ENCODE results near the gene PIGQ. TPM values are rescaled to one million over a fixed set of nuclear protein-coding genes. Genes with fewer than 3 reads are reported as not detected.

The PIGQ gene
- total RNA-seq, 4 donors from 2014 or later, result 37.4 to 115 (median 56.0) TPM

- intact Hi-C loops (cut with DNase I; ENCODE audit: low total_unique reads), result no loop called here
- Histone ChIP-seq H3K27me3 (no peaks in the 10 kb centered on the region), H3K4me3 (no peak overlapping the region), H3K36me3 (no peaks in the 10 kb centered on the region), H3K4me1 (peaks cover 3 to 13% (median 9%) of the 10 kb centered on the region in 4 donors), H3K9me3 (no peaks in the 10 kb centered on the region), H3K27ac (peak overlapping the region in 1 of 4 donors; percentile 44)
- TF ChIP-seq POLR2A (IDR thresholded peaks at IDR 0.05), result no peak
- TF ChIP-seq, protein P1, sequence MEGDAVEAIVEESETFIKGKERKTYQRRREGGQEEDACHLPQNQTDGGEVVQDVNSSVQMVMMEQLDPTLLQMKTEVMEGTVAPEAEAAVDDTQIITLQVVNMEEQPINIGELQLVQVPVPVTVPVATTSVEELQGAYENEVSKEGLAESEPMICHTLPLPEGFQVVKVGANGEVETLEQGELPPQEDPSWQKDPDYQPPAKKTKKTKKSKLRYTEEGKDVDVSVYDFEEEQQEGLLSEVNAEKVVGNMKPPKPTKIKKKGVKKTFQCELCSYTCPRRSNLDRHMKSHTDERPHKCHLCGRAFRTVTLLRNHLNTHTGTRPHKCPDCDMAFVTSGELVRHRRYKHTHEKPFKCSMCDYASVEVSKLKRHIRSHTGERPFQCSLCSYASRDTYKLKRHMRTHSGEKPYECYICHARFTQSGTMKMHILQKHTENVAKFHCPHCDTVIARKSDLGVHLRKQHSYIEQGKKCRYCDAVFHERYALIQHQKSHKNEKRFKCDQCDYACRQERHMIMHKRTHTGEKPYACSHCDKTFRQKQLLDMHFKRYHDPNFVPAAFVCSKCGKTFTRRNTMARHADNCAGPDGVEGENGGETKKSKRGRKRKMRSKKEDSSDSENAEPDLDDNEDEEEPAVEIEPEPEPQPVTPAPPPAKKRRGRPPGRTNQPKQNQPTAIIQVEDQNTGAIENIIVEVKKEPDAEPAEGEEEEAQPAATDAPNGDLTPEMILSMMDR (IDR thresholded peaks at IDR 0.05), result no peak
- TF ChIP-seq EP300 (IDR thresholded peaks at IDR 0.05; ENCODE audit: low read depth), result no peak
- no peak for TF ChIP-seq POLR2AphosphoS5 (IDR thresholded peaks at IDR 0.05)
- in situ Hi-C loops (cut with MboI; ENCODE audit: low pct_ligation_motif_present in 1 of 4, low pct_unique_long_range_greater_than_20kb in 1 of 4, low sequenced_read_pairs in 3 of 4), result no loop called here
- peak; percentile 35 for DNase-seq
- WGBS, 2 donors (ENCODE audit: low coverage in 1 of 2), result 96% methylated on average over 40 of the region's 43 CpGs; no CpG with 5 or more reads in 1 of the 2 donors
Observed at GRCh38 chr16:598823-599739, 29.3 kb downstream of the PIGQ start.

DNA sequence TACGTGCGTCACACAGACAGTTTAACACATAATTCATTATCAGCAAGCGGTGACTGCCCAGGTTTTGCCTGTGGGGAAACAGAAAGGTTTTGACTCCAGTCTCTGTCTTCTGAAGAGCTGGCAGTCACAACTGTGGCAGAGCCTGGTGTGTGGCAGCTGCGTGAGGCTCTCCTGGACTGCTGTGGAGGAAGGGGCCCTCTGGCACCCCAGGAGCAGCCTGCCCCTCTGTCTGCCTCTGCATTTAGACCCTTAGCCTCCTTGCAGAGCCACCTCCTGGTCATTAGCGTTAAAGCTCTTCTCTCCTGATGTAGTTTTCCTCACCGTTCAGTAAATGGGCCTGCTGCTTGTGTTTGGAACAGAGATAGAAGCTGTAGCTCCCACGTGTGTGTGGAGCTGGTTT lies 31.0 kb downstream of the PIGQ start:
- no peak overlapping the region for H3K4me3 ChIP-seq
- no peak for DNase-seq
- TF ChIP-seq, protein P1 (IDR thresholded peaks at IDR 0.05), result no peak
- TF ChIP-seq POLR2A (IDR thresholded peaks at IDR 0.05), result no peak
- TF ChIP-seq EP300 (IDR thresholded peaks at IDR 0.05; ENCODE audit: low read depth), result no peak
- TF ChIP-seq POLR2AphosphoS5 (IDR thresholded peaks at IDR 0.05), result no peak

DNA sequence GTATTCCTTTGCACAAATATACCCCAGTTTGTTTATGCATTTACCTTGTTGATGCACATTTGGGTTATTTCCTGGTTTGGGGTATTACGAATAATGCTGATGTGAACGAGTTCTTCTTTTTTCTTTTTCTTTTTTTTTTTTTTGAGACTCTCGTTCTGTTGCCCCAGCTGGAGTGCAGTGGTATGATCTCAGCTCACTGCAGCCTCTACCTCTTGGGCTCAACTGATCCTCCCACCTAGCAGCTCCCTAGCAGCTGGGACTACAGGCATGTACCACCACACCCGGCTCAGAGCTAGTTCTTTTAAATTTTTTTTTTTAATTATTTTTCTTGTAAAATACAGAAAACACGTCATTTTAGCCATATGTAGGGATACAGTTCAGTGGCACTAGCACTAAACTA lies 34.2 kb downstream of the PIGQ start:
- TF ChIP-seq EP300 (IDR thresholded peaks at IDR 0.05; ENCODE audit: low read depth) (no peak), POLR2AphosphoS5 (IDR thresholded peaks at IDR 0.05) (no peak), POLR2A (IDR thresholded peaks at IDR 0.05) (no peak)
- TF ChIP-seq, protein P1 (IDR thresholded peaks at IDR 0.05), result no peak
- Histone ChIP-seq H3K27me3 (no peaks in the 10 kb centered on the region), H3K36me3 (no peaks in the 10 kb centered on the region), H3K9me3 (no peaks in the 10 kb centered on the region), H3K4me1 (no peaks in the 10 kb centered on the region), H3K4me3 (no peak overlapping the region), H3K27ac (no peak overlapping the region)
- 82 to 86% methylated on average over 2 to 5 of the region's 5 CpGs for WGBS, 2 donors (ENCODE audit: low coverage in 1 of 2)
- no peak for DNase-seq
- intact Hi-C loops (cut with DNase I; ENCODE audit: low total_unique reads) (no loop called here), in situ Hi-C loops (cut with MboI; ENCODE audit: low pct_ligation_motif_present in 1 of 4, low pct_unique_long_range_greater_than_20kb in 1 of 4, low sequenced_read_pairs in 3 of 4) (loop anchor here in 1 of 4 donors (25.0 kb wide), 1 partner anchor 92 kb away; no protein-coding TSS in a partner anchor)

More for the DNA sequence above, 31.0 kb downstream of the PIGQ start:
- in situ Hi-C loops (cut with MboI; ENCODE audit: low pct_ligation_motif_present in 1 of 4, low pct_unique_long_range_greater_than_20kb in 1 of 4, low sequenced_read_pairs in 3 of 4) (loop anchor here in 1 of 4 donors (25.0 kb wide), 1 partner anchor 88 kb away; no protein-coding TSS in a partner anchor), intact Hi-C loops (cut with DNase I; ENCODE audit: low total_unique reads) (no loop called here)
- H3K27ac ChIP-seq, result no peak overlapping the region
- WGBS, 2 donors (ENCODE audit: low coverage in 1 of 2), result 64 to 100% methylated on average over 3 to 7 of the region's 7 CpGs
- H3K27me3 ChIP-seq, result no peaks in the 10 kb centered on the region
- no peaks in the 10 kb centered on the region for H3K36me3 ChIP-seq
- no peaks in the 10 kb centered on the region for H3K4me1 ChIP-seq
- no peaks in the 10 kb centered on the region for H3K9me3 ChIP-seq

DNA sequence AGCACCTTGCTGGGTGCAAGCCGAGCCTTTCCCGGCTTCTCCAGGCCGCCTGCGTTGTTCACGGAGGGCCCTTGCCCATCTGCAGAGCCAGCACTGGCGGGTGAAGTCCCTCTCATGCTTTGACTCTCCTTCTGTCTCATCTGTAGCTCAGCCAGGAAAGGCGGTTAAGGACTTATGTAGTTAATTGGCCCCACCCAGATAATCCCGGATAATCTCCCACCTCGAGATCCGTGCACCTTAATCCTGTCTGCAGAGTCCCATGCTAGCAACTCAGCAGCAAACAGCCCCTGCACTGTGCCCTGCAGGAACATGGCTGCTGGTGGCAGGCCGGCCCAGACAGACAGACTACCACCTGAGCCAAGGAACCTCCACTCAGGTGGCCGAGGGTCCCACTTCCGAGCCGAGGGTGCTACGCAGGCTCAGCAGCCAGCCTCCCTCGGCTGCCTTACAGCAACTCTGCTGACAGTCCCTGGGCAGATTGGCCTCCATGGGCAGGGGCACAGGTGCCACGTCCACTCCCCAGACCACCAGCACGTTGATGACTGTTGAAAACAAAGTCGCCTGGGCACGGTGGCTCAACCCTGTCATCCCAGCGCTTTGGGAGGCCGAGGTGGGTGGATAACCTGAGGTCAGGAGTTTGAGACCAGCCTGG lies 37.0 kb downstream of the PIGQ start:
- peaks cover 0 to 17% (median 11%) of the 10 kb centered on the region in 4 donors for H3K4me1 ChIP-seq
- intact Hi-C loops (cut with DNase I; ENCODE audit: low total_unique reads), result no loop called here
- no peaks in the 10 kb centered on the region for H3K27me3 ChIP-seq
- H3K36me3 ChIP-seq, result no peaks in the 10 kb centered on the region
- no peak for DNase-seq
- TF ChIP-seq EP300 (IDR thresholded peaks at IDR 0.05; ENCODE audit: low read depth), result no peak
- TF ChIP-seq, protein P1 (IDR thresholded peaks at IDR 0.05), result no peak
- TF ChIP-seq POLR2AphosphoS5 (IDR thresholded peaks at IDR 0.05), result no peak
- TF ChIP-seq POLR2A (IDR thresholded peaks at IDR 0.05), result no peak
- no peak overlapping the region for H3K27ac ChIP-seq
- no peak overlapping the region for H3K4me3 ChIP-seq
- in situ Hi-C loops (cut with MboI; ENCODE audit: low pct_ligation_motif_present in 1 of 4, low pct_unique_long_range_greater_than_20kb in 1 of 4, low sequenced_read_pairs in 3 of 4), result loop anchor here in 1 of 4 donors (25.0 kb wide), 1 partner anchor 94 kb away; no protein-coding TSS in a partner anchor
- 97 to 100% methylated on average over 1 to 20 of the region's 22 CpGs for WGBS, 2 donors (ENCODE audit: low coverage in 1 of 2)
- H3K9me3 ChIP-seq, result no peaks in the 10 kb centered on the region

All from transverse colon (tissue), 4 donors.